ENCODE data around the gene MAN1B1.
A peak's percentile ranks its signal among the peaks of the same experiment; 100 is the strongest.

MAN1B1 gene

GRCh38 chr9:137068539-137069507 is 18.0 kb upstream of the MAN1B1 start:
- no peak for TF ChIP-seq ZFX (IDR thresholded peaks at IDR 0.05)
- no peak for TF ChIP-seq CTCF (conservative IDR thresholded peaks at IDR 0.05)
- peak overlapping the region; percentile 82 for H3K27ac ChIP-seq

GRCh38 chr9:137069508-137070091 is 17.2 kb upstream of the MAN1B1 start:
- H3K27ac ChIP-seq, result peak overlapping the region; percentile 82

GRCh38 chr9:137070201-137070905 is 16.4 kb upstream of the MAN1B1 start, which contains the start of gene SAPCD2:
SAPCD2 (minus strand) TSS chr9:137070557; CDS start chr9:137070460, 97 bp downstream.
- peak within 1 kb of the TSS; percentile 82 for H3K27ac ChIP-seq
- TF ChIP-seq ZFX (IDR thresholded peaks at IDR 0.05), result 0 out of 2 replicates have a peak, but pooled peaks have one; percentile 26
- TF ChIP-seq CTCF (conservative IDR thresholded peaks at IDR 0.05), result no peak

More at GRCh38 chr9:137069508-137070091, 17.2 kb upstream of the MAN1B1 start:
- TF ChIP-seq ZFX (IDR thresholded peaks at IDR 0.05) (no peak), CTCF (conservative IDR thresholded peaks at IDR 0.05) (no peak)

GRCh38 chr9:137070906-137071275 is 15.9 kb upstream of the MAN1B1 start:
- peak overlapping the region; percentile 82 for H3K27ac ChIP-seq
- no peak for TF ChIP-seq ZFX (IDR thresholded peaks at IDR 0.05)
- TF ChIP-seq CTCF (conservative IDR thresholded peaks at IDR 0.05), result no peak

- H3K27ac ChIP-seq, result peak overlapping the region; percentile 82
- TF ChIP-seq ZFX (IDR thresholded peaks at IDR 0.05), result no peak; the same call in 1 of the 2 replicates
- no peak for TF ChIP-seq CTCF (conservative IDR thresholded peaks at IDR 0.05)
These were observed 15.5 kb upstream of the MAN1B1 start for GRCh38 chr9:137071282-137071681.

- TF ChIP-seq ZFX (IDR thresholded peaks at IDR 0.05), result no peak
- no peak for TF ChIP-seq CTCF (conservative IDR thresholded peaks at IDR 0.05)
- no peak overlapping the region for H3K27ac ChIP-seq
These were observed 12.8 kb upstream of the MAN1B1 start for GRCh38 chr9:137073992-137074399.

Data from C4-2B (cell line).